ENCODE results near the gene RDH14. TPM values are rescaled to one million over a fixed set of nuclear protein-coding genes. Genes with fewer than 3 reads are reported as not detected.

RDH14 gene
- total RNA-seq, 1 donor from 2014 or later = 11.2 TPM

DNA sequence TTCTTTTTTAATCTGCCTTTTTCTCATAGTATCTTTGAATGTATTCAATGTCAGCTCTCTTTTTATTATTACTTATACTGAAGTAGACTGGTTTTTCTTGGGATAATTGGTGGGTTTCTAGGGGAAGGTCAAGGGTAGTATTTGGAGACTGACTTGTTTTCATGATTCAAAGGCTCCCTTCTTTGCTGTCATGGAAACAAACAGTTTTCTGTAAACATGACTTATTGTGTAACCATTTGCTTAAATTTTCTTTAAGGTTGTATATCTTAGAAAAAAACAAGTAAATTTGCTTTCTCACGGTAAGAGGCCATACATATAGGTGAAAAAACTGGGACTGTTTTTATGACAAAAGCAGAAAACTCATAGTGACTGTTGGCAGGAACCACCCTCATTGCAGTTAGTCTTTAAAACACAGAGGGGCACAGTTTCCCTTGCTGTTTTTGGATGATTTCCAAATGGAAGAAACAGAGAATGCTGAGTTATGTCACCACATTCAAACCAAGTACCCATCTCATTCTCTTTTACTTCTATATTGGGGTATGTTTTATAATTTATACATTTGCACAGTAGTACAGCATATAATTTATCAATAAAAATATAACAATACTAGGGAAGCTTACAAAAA is 5.8 kb upstream of the RDH14 start:
- intact Hi-C loops (cut with micrococcal nuclease) = loop anchor here (10.0 kb wide), 1 partner anchor 1879 kb away; the partner anchor contains the start of gene RHOB

DNA sequence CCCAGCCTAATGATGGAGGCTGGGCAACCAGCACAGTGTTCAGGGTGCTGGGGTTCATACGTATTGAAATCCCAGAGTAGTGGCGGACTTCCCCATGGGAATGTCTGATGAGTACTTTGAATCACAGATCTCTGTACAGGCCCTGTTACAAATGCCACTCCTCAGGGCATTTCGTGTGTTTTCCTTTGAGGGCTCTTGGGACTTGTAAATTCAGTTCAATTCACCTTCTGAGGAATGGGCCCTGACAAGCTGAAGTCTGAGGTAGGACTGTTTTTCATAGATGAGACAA is 288 bp upstream of the RDH14 start:
- intact Hi-C loops (cut with micrococcal nuclease) = loop anchor here (1.0 to 10.0 kb wide), 6 partner anchors 40 to 1884 kb away; partner anchors contain the start of genes PUM2, RHOB and TTC32

DNA sequence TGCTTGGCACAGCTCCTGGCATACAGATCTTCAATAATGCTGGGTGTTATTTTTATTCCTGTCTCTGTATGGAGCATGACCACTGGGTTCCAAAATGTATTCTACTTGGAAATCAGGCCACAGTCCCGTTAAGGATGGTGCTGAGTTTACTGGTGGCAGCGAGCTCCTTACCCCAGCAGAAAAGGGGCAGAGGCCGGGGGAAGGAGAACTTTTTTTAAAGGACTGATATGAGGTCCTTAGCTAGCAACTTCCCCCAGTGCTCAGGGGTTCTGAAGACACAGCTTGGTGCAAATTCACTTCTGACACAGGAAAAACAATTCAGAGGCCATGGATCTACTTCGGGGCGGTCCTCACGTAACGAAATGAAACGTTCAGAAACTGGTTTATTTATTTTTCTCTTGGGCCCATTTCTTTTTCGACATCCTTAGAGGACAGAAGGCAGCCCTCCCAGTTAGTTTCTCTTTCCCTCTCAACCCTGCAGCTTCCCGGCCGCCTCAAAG is 872 bp downstream of the RDH14 start:
- intact Hi-C loops (cut with micrococcal nuclease) = loop anchor here (1.0 to 10.0 kb wide), 7 partner anchors 39 to 1885 kb away; partner anchors contain the start of genes GEN1, PUM2, RHOB and SMC6

DNA sequence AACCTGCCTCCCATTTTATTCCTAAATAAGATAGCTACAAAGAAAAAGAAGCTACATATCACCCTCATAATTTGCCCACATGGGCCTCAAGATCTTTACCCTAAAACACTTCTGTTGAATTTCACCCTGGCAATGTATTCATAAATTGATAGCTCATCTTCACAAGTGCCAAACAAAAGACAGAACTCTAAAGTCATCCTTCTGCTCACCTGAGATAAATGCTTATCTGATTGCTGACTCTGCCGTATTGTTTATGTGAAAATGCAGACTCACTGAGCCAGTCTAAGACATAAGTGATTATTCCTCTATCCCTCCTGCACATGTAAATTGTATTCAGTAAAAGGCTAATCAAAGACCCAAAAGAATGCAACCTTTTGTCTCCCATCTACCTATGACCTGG is 2.0 kb downstream of the RDH14 start:
- intact Hi-C loops (cut with micrococcal nuclease) = loop anchor here (5.0 kb wide), 1 partner anchor 806 kb away; the partner anchor contains the start of genes GEN1 and SMC6

DNA sequence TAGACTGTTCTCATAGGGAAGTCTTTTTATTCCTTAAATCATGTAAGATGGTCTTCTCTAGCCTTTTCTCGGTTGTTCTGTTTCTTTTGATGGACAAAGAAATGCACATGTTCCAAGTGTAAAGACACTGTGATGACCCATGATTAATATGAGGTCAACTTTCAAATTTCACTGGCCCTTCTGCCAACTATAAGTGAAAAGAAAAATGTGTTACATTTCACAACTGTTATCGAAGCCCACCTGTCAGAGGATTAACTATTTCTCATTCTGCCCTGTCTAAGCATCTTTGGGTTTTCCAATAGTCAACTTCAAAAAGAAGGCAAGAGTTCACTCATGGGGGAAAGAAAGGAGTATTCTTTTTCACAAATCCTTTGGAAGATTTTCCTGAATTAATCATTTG is 3.3 kb downstream of the RDH14 start:
- intact Hi-C loops (cut with micrococcal nuclease) = loop anchor here (5.0 kb wide), 1 partner anchor 805 kb away; the partner anchor contains the start of genes GEN1 and SMC6

DNA sequence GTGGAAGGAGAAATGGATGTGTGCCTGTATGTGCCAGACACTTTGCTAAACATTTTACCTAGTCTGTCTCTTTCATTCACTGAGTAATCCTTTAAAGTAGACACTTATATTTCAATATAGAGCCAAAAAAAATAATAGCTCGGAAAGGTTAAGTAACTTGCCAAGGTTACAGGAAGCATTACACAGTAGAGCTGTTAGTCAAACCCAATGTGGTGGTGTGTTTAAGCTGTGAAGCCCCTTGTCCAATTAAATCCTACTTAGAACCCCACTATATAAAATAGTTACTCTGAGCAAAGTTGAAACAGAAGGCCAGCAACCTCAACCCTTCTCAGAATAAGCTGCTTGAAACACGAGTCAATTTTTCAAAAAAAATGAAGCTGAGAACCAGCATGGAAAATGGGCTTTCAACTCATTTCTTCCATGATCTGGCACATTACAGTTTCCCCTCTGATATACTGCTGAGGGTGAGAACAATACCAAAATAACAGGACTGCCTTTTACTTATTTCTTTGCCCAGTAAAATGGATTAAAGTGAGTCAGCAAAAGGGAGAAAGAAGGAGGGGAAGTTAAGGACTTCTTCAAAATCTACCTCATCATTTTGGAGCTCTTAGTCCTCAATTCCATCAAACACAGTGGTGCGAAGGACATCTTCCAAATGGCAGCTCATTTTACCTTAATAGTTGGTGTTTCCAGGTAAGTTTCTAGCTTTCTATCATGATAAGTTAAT is 7.9 kb downstream of the RDH14 start:
- intact Hi-C loops (cut with micrococcal nuclease) = no loop called here

DNA sequence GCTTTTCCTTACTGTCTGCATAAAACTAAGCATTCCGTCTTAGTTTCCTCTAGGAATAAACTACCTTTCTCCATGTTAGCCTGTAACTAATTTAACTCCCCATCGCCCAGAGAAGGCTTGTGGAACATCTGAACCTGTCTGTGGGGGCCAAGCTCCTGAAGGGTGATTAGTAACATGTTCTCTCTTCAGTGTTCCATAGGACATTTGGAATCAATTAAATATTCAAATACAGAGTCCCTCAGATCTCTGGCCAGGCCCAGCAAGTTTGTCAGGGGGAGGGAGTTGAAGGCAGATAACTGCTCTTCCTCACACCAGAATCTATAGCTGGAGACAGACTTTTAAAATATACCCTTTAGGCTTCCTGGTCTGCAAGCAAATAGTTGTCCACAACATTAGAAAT is 8.8 kb downstream of the RDH14 start:
- intact Hi-C loops (cut with micrococcal nuclease) = no loop called here

DNA sequence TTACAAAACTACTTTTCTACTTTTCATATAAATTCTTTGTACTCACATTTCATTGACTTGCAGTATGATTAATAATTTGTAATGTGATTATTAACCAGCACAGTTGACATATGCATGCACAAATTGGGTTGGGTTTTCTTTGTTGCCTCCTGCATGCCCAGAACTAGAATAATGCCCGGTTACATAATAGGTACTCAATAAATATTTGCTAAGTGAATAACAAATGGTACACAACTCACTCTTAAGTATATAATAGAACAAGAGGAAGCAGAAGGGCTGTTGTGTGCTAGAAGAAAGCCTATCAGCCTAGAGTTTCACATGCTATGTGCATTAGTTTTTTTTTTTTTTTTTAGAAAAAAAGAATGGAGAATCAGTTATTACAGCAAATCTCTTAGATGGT is 9.3 kb downstream of the RDH14 start:
- intact Hi-C loops (cut with micrococcal nuclease) = no loop called here

GRCh38 chr2:18550433-18550832 is 10.0 kb downstream of the RDH14 start:
- intact Hi-C loops (cut with micrococcal nuclease) = no loop called here

DNA sequence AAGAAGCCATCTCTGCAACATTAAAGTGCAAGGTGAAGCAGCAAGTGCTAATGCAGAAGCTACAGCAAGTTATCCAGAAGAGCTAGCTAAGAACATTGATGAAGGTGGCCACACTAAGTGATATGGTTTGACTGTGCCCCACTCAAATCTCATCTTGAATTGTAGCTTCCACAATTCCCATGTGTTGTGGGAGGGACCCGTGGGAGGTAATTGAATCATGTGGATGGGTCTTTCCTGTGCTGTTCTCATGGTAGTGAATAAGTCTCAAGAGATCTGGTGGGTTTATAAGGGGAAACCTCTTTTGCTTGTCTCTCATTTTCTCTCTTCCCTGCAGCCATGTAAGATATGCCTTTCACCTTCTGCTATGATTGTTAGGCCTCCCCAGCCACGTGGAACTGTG is 11.4 kb downstream of the RDH14 start:
- intact Hi-C loops (cut with micrococcal nuclease) = no loop called here

GRCh38 chr2:18548621-18549020 is 11.8 kb downstream of the RDH14 start:
- intact Hi-C loops (cut with micrococcal nuclease) = no loop called here

GRCh38 chr2:18546567-18546966 is 13.9 kb downstream of the RDH14 start:
- intact Hi-C loops (cut with micrococcal nuclease) = no loop called here

DNA sequence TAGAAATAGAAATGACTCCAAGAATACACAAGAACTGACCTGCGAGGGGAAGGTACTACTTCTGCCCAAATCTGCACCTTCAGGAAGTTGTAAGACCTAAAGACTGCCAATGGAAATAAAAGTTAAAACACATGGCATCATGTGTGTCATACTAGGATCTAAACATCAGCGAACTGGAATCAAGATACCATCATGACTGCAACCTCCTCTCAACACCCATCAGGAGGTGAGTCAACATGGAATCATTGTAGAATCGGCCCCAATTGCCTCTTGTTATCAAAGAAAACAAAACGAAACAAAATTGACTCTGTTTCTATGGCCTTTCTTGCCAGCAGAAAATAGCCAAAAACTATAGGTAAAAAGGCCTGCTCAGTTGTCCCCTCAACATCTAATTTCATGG is 15.1 kb downstream of the RDH14 start:
- intact Hi-C loops (cut with micrococcal nuclease) = no loop called here

DNA sequence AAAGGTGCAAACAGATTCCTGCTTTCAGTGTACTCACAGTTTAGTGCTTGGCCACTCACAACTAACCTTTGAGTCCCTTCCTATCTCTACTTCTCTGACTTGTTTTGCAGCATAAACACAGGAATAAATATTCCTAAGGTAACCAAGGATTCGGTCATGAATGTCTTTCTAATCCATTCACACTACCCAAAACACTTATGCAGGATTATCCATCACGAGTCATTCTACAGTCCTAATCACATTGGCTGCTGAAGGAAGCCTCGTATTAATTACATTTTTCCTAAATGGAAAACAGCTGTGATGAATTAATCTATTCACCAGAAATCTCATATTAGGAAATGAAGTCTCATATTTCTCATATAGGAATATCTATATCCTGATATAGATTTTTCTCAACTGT is 16.3 kb downstream of the RDH14 start:
- intact Hi-C loops (cut with micrococcal nuclease) = no loop called here

- intact Hi-C loops (cut with micrococcal nuclease) = no loop called here
Measured at GRCh38 chr2:18540872-18541271, 19.6 kb downstream of the RDH14 start.

- intact Hi-C loops (cut with micrococcal nuclease) = no loop called here
Measured at GRCh38 chr2:18536697-18537096, 23.8 kb downstream of the RDH14 start.

DNA sequence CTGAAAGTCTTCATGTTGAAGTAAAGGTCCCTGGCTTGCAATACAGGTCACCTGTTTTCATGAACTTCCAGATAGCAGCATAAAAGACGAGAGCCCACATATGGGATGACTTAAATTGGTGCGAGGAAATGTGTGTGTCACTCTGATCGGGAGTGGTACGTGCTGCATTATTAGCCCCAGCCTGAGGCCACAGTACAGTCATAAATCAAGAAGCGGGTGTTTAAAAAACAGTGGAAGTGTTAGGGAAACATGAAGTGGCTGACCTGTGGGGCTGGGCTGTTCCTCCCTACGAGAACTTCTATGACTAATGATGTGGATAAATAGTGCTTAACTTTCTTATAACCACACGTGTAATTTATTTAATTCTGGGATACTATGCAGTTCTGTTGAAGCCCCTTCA is 24.4 kb downstream of the RDH14 start:
- intact Hi-C loops (cut with micrococcal nuclease) = no loop called here

- intact Hi-C loops (cut with micrococcal nuclease) = no loop called here
Measured at GRCh38 chr2:18531194-18531593, 29.3 kb downstream of the RDH14 start.

- intact Hi-C loops (cut with micrococcal nuclease) = no loop called here
Measured at GRCh38 chr2:18527822-18528221, 32.6 kb downstream of the RDH14 start.

GRCh38 chr2:18527326-18527725 is 33.1 kb downstream of the RDH14 start:
- intact Hi-C loops (cut with micrococcal nuclease) = no loop called here

GRCh38 chr2:18526429-18526828 is 34.0 kb downstream of the RDH14 start:
- intact Hi-C loops (cut with micrococcal nuclease) = no loop called here

GRCh38 chr2:18525852-18526251 is 34.6 kb downstream of the RDH14 start:
- intact Hi-C loops (cut with micrococcal nuclease) = no loop called here

- intact Hi-C loops (cut with micrococcal nuclease) = no loop called here
Measured at GRCh38 chr2:18525236-18525635, 35.2 kb downstream of the RDH14 start.
